ENCODE data around the gene PRKAR1B.
A peak's percentile ranks its signal among the peaks of the same experiment; 100 is the strongest.

PRKAR1B gene

DNA sequence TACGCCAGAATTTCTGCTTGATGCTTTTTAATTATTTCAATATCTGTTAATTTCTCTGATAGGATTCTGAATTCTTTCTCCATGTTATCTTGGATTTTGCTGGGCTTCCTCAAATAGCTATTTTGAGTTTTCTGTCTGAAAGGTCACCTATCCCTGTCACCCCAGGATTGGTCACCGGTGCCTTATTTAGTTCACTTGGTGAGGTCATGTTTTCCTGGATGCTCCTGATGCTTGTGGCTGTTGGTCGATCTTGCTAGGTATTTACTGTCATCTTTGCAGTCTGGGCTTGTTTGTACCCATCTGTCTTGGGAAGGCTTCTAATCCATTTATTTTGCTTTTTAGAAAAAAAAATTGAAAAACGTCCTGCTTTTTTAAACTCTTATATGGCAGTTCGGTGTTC, 11.2 kb upstream of the PRKAR1B start (continued):
- TF ChIP-seq ZSCAN4 (tag by site-specific recombination; IDR thresholded peaks at IDR 0.05), result no peak
- no peak for TF ChIP-seq ZNF140 (tag by site-specific recombination; IDR thresholded peaks at IDR 0.05)

GRCh38 chr7:734808-735207, 7.7 kb upstream of the PRKAR1B start:
- Histone ChIP-seq H3K9me3 (ENCODE audit: control insufficient read depth, insufficient read depth, low read depth, low read length) (no peaks in the 10 kb centered on the region), H3K4me3 (ENCODE audit: low read depth, low read length) (no peak overlapping the region), H3K4me1 (ENCODE audit: control insufficient read depth, insufficient read depth, low read length) (no peaks in the 10 kb centered on the region), H3K36me3 (ENCODE audit: control insufficient read depth in 2 of 2, insufficient read depth in 1 of 2, low read length in 2 of 2) (peaks cover 0 to 55% of the 10 kb centered on the region in 2 experiments; a peak in 2 of 3 replicates), H3K27ac (ENCODE audit: extremely low read depth, low read depth, low read length) (no peak overlapping the region)
- TF ChIP-seq ZBTB11 (tag by site-specific recombination; conservative IDR thresholded peaks at IDR 0.05; ENCODE audit: low read depth) (no peak), ZNF280D (tag by site-specific recombination; IDR thresholded peaks at IDR 0.05) (no peak), ZNF394 (tag by site-specific recombination; IDR thresholded peaks at IDR 0.05; ENCODE audit: borderline replicate concordance) (no peak), ZEB2 (tag by site-specific recombination; IDR thresholded peaks at IDR 0.05) (no peak), ZNF645 (tag by site-specific recombination; IDR thresholded peaks at IDR 0.05) (no peak), ZNF341 (tag by site-specific recombination; IDR thresholded peaks at IDR 0.05; ENCODE audit: low read depth) (no peak), ZNF624 (tag by site-specific recombination; IDR thresholded peaks at IDR 0.05) (no peak), ZNF654 (tag by site-specific recombination; IDR thresholded peaks at IDR 0.05; ENCODE audit: low read depth) (no peak)
- TF ChIP-seq, protein P1, sequence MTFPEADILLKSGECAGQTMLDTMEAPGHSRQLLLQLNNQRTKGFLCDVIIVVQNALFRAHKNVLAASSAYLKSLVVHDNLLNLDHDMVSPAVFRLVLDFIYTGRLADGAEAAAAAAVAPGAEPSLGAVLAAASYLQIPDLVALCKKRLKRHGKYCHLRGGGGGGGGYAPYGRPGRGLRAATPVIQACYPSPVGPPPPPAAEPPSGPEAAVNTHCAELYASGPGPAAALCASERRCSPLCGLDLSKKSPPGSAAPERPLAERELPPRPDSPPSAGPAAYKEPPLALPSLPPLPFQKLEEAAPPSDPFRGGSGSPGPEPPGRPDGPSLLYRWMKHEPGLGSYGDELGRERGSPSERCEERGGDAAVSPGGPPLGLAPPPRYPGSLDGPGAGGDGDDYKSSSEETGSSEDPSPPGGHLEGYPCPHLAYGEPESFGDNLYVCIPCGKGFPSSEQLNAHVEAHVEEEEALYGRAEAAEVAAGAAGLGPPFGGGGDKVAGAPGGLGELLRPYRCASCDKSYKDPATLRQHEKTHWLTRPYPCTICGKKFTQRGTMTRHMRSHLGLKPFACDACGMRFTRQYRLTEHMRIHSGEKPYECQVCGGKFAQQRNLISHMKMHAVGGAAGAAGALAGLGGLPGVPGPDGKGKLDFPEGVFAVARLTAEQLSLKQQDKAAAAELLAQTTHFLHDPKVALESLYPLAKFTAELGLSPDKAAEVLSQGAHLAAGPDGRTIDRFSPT (tag by site-specific recombination; IDR thresholded peaks at IDR 0.05), result no peak
- ChIA-PET POLR2A (no interaction called here), CTCF (no interaction called here)

DNA sequence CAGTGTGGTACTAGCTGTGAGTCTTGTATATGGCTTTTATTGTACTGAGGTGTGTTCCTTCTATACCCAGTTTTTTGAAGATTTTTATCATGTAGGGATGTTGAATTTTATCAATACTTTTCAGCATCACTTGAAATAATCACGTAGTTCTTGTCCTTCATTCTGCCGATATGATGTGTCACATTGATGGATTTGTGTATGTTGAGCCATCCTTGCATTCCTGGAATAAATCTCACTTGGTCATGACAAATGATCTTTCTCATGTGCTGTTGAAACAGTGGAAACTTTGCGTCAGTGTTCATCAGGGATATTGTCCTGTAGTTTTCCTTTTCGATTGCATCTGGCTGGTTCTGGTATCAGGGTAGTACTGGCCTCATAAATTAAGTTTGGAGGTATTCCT, 7.1 kb upstream of the PRKAR1B start:
- TF ChIP-seq ELK4 (IDR thresholded peaks at IDR 0.05; ENCODE audit: borderline replicate concordance, low read depth, low read length) (no peak), ZNF548 (tag by site-specific recombination; IDR thresholded peaks at IDR 0.05) (no peak), ZNF626 (tag by site-specific recombination; IDR thresholded peaks at IDR 0.05) (0 out of 2 replicates have a peak, but pooled peaks have one; percentile 15), SETDB1 (IDR thresholded peaks at IDR 0.05; ENCODE audit: insufficient read length, low read length) (peak; percentile 56), ZNF26 (tag by site-specific recombination; IDR thresholded peaks at IDR 0.05) (no peak), ZNF18 (tag by site-specific recombination; IDR thresholded peaks at IDR 0.05) (no peak)
- POLR2A ChIA-PET, result no interaction called here
- CTCF ChIA-PET, result no interaction called here
- no peak overlapping the region for H3K4me3 ChIP-seq (ENCODE audit: low read depth, low read length)
- peaks cover 0 to 55% of the 10 kb centered on the region in 2 experiments; a peak in 2 of 3 replicates for H3K36me3 ChIP-seq (ENCODE audit: control insufficient read depth in 2 of 2, insufficient read depth in 1 of 2, low read length in 2 of 2)
- H3K4me1 ChIP-seq (ENCODE audit: control insufficient read depth, insufficient read depth, low read length), result no peaks in the 10 kb centered on the region
- no peak overlapping the region for H3K27ac ChIP-seq (ENCODE audit: extremely low read depth, low read depth, low read length)
- no peaks in the 10 kb centered on the region for H3K9me3 ChIP-seq (ENCODE audit: control insufficient read depth, insufficient read depth, low read depth, low read length)
